Sigmoid colon (tissue), 7 donors: ENCODE results near the gene LRRC8B. TPM values are rescaled to one million over a fixed set of nuclear protein-coding genes. Genes with fewer than 3 reads are reported as not detected.

Source experiments
- DNase-seq: peaks from one replicate; pipeline ENCODE4 v3.0.0-alpha.2; 2019
- H3K27ac ChIP-seq, 4 donors: fragments of 200-600 bp; sonication (generic); one replicate each; pipeline ENCODE4 v1.5.1; 2016 to 2019; ENCODE audit warnings: mild to moderate bottlenecking in 1 of 4
- H3K27me3 ChIP-seq, 3 donors: fragments of 200-600 bp; sonication (generic); one replicate each; pipeline ENCODE4 v1.5.1; 2019; ENCODE audit warnings: mild to moderate bottlenecking in 1 of 3
- H3K36me3 ChIP-seq, 4 donors: fragments of 200-600 bp; sonication (generic); one replicate each; pipeline ENCODE4 v1.5.1; 2016 to 2019
- H3K4me1 ChIP-seq, 4 donors: fragments of 200-600 bp; sonication (generic); one replicate each; pipeline ENCODE4 v1.5.1; 2017 to 2019
- H3K4me3 ChIP-seq, 4 donors: fragments of 200-600 bp; sonication (generic); one replicate each; pipeline ENCODE4 v1.5.1; 2017 to 2019; ENCODE audit warnings: mild to moderate bottlenecking in 2 of 4, moderate library complexity in 1 of 4
- H3K9me3 ChIP-seq, 4 donors: fragments of 200-600 bp in 3 of 4; sonication (generic) in 3 of 4; one replicate each; pipeline versions ENCODE4 v1.5.1 to v1.6.1; 2013 to 2019
- CTCF ChIP-seq, 4 experiments: fragments of 450-650 bp in 3 of 4; fragments of 200-600 bp in 1 of 4; IDR thresholded peaks; one replicate each; pipeline ENCODE4 v1.5.1; 2016 to 2019; ENCODE audit warnings: antibody characterized with exemption in 4 of 4, mild to moderate bottlenecking in 3 of 4, moderate library complexity in 2 of 4
- EP300 ChIP-seq, 4 donors: sonication (generic); formaldehyde crosslinking; IDR thresholded peaks; one replicate each; pipeline ENCODE4 v1.6.1; 2017; ENCODE audit warnings: antibody characterized with exemption in 4 of 4
- POLR2A ChIP-seq, 2 donors: fragments of 450-650 bp; IDR thresholded peaks; one replicate each; pipeline ENCODE4 v1.6.1; 2016; ENCODE audit warnings: antibody characterized with exemption in 2 of 2, mild to moderate bottlenecking in 2 of 2, moderate library complexity in 2 of 2
- POLR2AphosphoS5 ChIP-seq, 4 donors: sonication (generic); formaldehyde crosslinking; IDR thresholded peaks; one replicate each; pipeline ENCODE4 v1.6.1; 2017; ENCODE audit warnings: antibody characterized with exemption in 4 of 4
- WGBS, 2 donors: extraction: QIAGEN DNeasy Blood & Tissue Kit; methylation state at CpG; one replicate each; pipeline ENCODE4 v1.1.7; 2013; 5-methylcytosine and 5-hydroxymethylcytosine counted together
- intact Hi-C: fragments of 100-400 bp; cut with DNase I; formaldehyde crosslinking; loops from one replicate; pipeline ENCODE4 v1.15.1; 2023
- polyA plus RNA-seq, 3 donors: library from polyadenylated mRNA; stranded (reverse); fragments of 200-250 nt; gene quantifications; one replicate each; pipeline ENCODE4 v1.2.3, GENCODE V29; 2013
- total RNA-seq, 4 donors: library from RNA; depleted of rRNA; stranded (reverse); fragments of >200 nt; gene quantifications; one replicate each; pipeline ENCODE4 v1.1.0, GENCODE V29; 2016
- donor health status: healthy with polysubstance abuse.
- donor health status: Bipolar disorder and iron deficiency.
- donor health status: healthy.

The LRRC8B gene
- total and polyA plus RNA-seq, 7 donors: 1.8 to 9.8 (median 4.1) TPM

GRCh38 chr1:89535537-89535936 is 10.9 kb downstream of the LRRC8B start:
- H3K36me3 ChIP-seq: no peaks in the 10 kb centered on the region
- H3K27me3 ChIP-seq: no peaks in the 10 kb centered on the region
- no peaks in the 10 kb centered on the region for H3K9me3 ChIP-seq
- 96 to 99% methylated on average over 2 of the region's 2 CpGs for WGBS, 2 donors
- H3K27ac ChIP-seq: no peak overlapping the region
- H3K4me1 ChIP-seq: no peaks in the 10 kb centered on the region
- TF ChIP-seq EP300 (IDR thresholded peaks at IDR 0.05) (no peak), POLR2AphosphoS5 (IDR thresholded peaks at IDR 0.05) (no peak), CTCF (IDR thresholded peaks at IDR 0.05) (no peak), POLR2A (IDR thresholded peaks at IDR 0.05) (no peak)
- intact Hi-C loops: no loop called here
- no peak overlapping the region for H3K4me3 ChIP-seq
- no peak for DNase-seq

- no peak for TF ChIP-seq POLR2A (IDR thresholded peaks at IDR 0.05)
- TF ChIP-seq EP300 (IDR thresholded peaks at IDR 0.05): no peak
- no peak for TF ChIP-seq CTCF (IDR thresholded peaks at IDR 0.05)
- DNase-seq: no peak
- no peaks in the 10 kb centered on the region for H3K4me1 ChIP-seq
- H3K9me3 ChIP-seq: no peaks in the 10 kb centered on the region
- no peak overlapping the region for H3K27ac ChIP-seq
- intact Hi-C loops: no loop called here
- H3K27me3 ChIP-seq: no peaks in the 10 kb centered on the region
- H3K4me3 ChIP-seq: no peak overlapping the region
- H3K36me3 ChIP-seq: no peaks in the 10 kb centered on the region
- 88 to 91% methylated on average over 5 of the region's 5 CpGs for WGBS, 2 donors
Observed at GRCh38 chr1:89536555-89537341, 12.1 kb downstream of the LRRC8B start.

GRCh38 chr1:89538361-89538760 is 13.7 kb downstream of the LRRC8B start:
- intact Hi-C loops: no loop called here
- H3K9me3 ChIP-seq: no peaks in the 10 kb centered on the region
- H3K27ac ChIP-seq: no peak overlapping the region
- TF ChIP-seq POLR2A (IDR thresholded peaks at IDR 0.05): no peak
- no peak for TF ChIP-seq CTCF (IDR thresholded peaks at IDR 0.05)
- WGBS, 2 donors: 58 to 79% methylated on average over 2 of the region's 2 CpGs
- H3K4me1 ChIP-seq: no peaks in the 10 kb centered on the region
- no peak overlapping the region for H3K4me3 ChIP-seq
- H3K36me3 ChIP-seq: no peaks in the 10 kb centered on the region
- no peaks in the 10 kb centered on the region for H3K27me3 ChIP-seq
- DNase-seq: no peak

GRCh38 chr1:89539128-89539527 is 14.5 kb downstream of the LRRC8B start:
- intact Hi-C loops: no loop called here
- TF ChIP-seq EP300 (IDR thresholded peaks at IDR 0.05) (no peak), POLR2AphosphoS5 (IDR thresholded peaks at IDR 0.05) (no peak)
- 94 to 98% methylated on average over 3 of the region's 3 CpGs for WGBS, 2 donors

GRCh38 chr1:89540406-89540970 is 15.9 kb downstream of the LRRC8B start:
- Histone ChIP-seq H3K36me3 (no peaks in the 10 kb centered on the region), H3K4me3 (no peak overlapping the region), H3K27me3 (no peaks in the 10 kb centered on the region), H3K4me1 (peaks cover 0 to 13% (median 0%) of the 10 kb centered on the region in 4 donors), H3K9me3 (no peaks in the 10 kb centered on the region), H3K27ac (no peak overlapping the region)
- WGBS, 2 donors: 75 to 93% methylated on average over 4 of the region's 4 CpGs
- TF ChIP-seq POLR2AphosphoS5 (IDR thresholded peaks at IDR 0.05): no peak
- no peak for TF ChIP-seq EP300 (IDR thresholded peaks at IDR 0.05)
- DNase-seq: no peak
- intact Hi-C loops: no loop called here

More at GRCh38 chr1:89539128-89539527, 14.5 kb downstream of the LRRC8B start:
- H3K27ac ChIP-seq: no peak overlapping the region
- DNase-seq: no peak
- H3K9me3 ChIP-seq: no peaks in the 10 kb centered on the region
- H3K4me1 ChIP-seq: no peaks in the 10 kb centered on the region
- H3K27me3 ChIP-seq: no peaks in the 10 kb centered on the region
- H3K36me3 ChIP-seq: no peaks in the 10 kb centered on the region
- H3K4me3 ChIP-seq: no peak overlapping the region
